Ishikawa (cell line): ENCODE measurements around the gene SCRT2.
A peak's percentile ranks its signal among the peaks of the same experiment; 100 is the strongest.

ENCODE experiments used
- CEBPB ChIP-seq: IDR thresholded peaks from 2 replicates; pipeline ENCODE4 v1.6.1; 2012
- CREB1 ChIP-seq: IDR thresholded peaks from 2 replicates; pipeline ENCODE4 v1.6.1; 2012; ENCODE audit warnings: low read depth
- EGR1 ChIP-seq: IDR thresholded peaks from 2 replicates; pipeline ENCODE4 v1.6.1; 2012
- EP300 ChIP-seq: IDR thresholded peaks from 2 replicates; pipeline ENCODE4 v1.6.1; 2012; ENCODE audit warnings: borderline replicate concordance
- FOXM1 ChIP-seq: IDR thresholded peaks from 2 replicates; pipeline ENCODE4 v1.6.1; 2012; ENCODE audit warnings: low read depth, borderline replicate concordance
- NFIC ChIP-seq: IDR thresholded peaks from 2 replicates; pipeline ENCODE4 v1.6.1; 2012
- RAD21 ChIP-seq: IDR thresholded peaks from 2 replicates; pipeline ENCODE4 v1.6.1; 2012; ENCODE audit warnings: low read depth
- REST ChIP-seq: IDR thresholded peaks from 2 replicates; pipeline ENCODE4 v1.6.1; 2012; ENCODE audit warnings: low read depth, mild to moderate bottlenecking
- TAF1 ChIP-seq: IDR thresholded peaks from 2 replicates; pipeline ENCODE4 v1.6.1; 2012; ENCODE audit warnings: low read depth, mild to moderate bottlenecking
- TCF12 ChIP-seq: IDR thresholded peaks from 2 replicates; pipeline ENCODE4 v1.6.1; 2012; ENCODE audit warnings: low read depth
- TEAD4 ChIP-seq: IDR thresholded peaks from 2 replicates; pipeline ENCODE4 v1.6.1; 2012
- USF1 ChIP-seq: IDR thresholded peaks from 2 replicates; pipeline ENCODE4 v1.6.1; 2012
- YY1 ChIP-seq: IDR thresholded peaks from 2 replicates; pipeline ENCODE4 v1.6.1; 2012; ENCODE audit warnings: low read depth
- ZBTB7A ChIP-seq: IDR thresholded peaks from 2 replicates; pipeline ENCODE4 v1.6.1; 2012; ENCODE audit warnings: low read depth
- TF ChIP-seq, protein P1 (sequence below): IDR thresholded peaks from 2 replicates; pipeline ENCODE4 v1.6.1; 2012

Gene SCRT2

DNA sequence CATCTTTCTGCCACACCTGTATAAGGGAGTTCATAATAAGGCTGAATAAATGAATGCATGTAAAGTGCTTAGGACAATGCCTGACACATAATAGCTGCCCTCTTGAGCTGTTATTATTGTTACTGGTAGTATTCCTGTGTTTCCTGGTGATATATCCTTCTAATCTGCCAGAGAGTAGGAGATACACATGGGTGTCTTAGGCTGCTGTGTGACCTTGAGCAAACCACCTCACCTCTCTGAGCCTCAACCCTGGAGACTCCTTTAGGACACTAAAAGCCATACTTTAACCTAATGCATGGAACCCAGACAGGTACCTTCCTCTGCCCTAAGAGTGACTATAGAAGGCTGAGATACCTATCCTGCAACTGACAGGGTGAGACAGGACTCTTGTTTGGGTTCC lies 7.6 kb downstream of the SCRT2 start:
- TF ChIP-seq ZBTB7A = no peak
- no peak for TF ChIP-seq CEBPB
- no peak for TF ChIP-seq RAD21
- TF ChIP-seq TCF12 = no peak
- no peak for TF ChIP-seq TAF1
- TF ChIP-seq EGR1 = no peak
- TF ChIP-seq EP300 = no peak
- TF ChIP-seq FOXM1 = no peak
- TF ChIP-seq, protein P1, sequence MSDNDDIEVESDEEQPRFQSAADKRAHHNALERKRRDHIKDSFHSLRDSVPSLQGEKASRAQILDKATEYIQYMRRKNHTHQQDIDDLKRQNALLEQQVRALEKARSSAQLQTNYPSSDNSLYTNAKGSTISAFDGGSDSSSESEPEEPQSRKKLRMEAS = no peak
- no peak for TF ChIP-seq REST
- TF ChIP-seq TEAD4 = no peak
- no peak for TF ChIP-seq USF1

DNA sequence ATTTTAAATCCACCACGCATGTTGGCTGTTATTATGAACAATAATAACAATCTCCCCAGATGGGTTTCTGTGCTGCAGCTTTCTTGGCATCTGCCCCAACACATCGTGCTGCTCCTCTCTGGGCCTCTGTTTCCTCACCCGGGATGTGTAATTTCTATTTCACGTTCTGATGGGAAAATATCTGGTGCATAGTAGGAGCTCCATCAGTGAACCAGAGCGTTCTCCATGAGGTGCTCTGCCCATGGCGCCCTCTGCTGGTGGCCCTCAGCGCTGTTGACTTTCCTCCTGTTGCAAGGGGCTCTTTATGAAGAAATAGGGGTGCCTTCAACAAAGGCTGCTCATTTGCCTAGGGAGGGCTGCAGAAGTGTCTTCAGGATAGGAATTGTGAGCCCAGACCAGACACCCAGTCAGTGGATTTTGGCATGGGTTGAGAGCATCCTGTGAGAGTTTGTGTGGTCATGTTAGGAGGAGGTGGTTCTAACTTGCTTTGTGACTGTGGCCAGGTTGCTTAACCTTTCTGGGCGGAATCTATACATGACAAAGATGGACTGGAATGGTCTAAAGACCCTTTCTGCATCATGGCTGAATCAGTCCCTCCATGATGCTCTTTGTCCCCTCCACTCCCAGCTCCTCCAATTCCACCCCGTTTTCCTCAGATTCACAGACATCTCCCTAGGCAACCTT lies 8.1 kb downstream of the SCRT2 start:
- TF ChIP-seq RAD21 = peak; percentile 51; the same call in 1 of the 2 replicates
- TF ChIP-seq FOXM1 = no peak
- no peak for TF ChIP-seq ZBTB7A
- no peak for TF ChIP-seq EGR1

GRCh38 chr20:666877-667276 lies 8.7 kb downstream of the SCRT2 start:
- TF ChIP-seq TCF12 = no peak
- no peak for TF ChIP-seq REST
- TF ChIP-seq EGR1 = no peak
- TF ChIP-seq YY1 = no peak

GRCh38 chr20:665276-665675 lies 10.3 kb downstream of the SCRT2 start:
- TF ChIP-seq FOXM1 = no peak
- TF ChIP-seq RAD21 = no peak
- TF ChIP-seq EGR1 = no peak
- no peak for TF ChIP-seq USF1
- TF ChIP-seq CEBPB = no peak
- TF ChIP-seq TAF1 = no peak
- TF ChIP-seq YY1 = no peak
- TF ChIP-seq, protein P1 = no peak
- no peak for TF ChIP-seq NFIC
- TF ChIP-seq CREB1 = no peak

- TF ChIP-seq ZBTB7A (no peak), YY1 (no peak), EP300 (no peak), RAD21 (no peak), EGR1 (no peak), TCF12 (no peak), CREB1 (no peak), TEAD4 (no peak), REST (no peak), TAF1 (no peak), CEBPB (no peak), USF1 (no peak), NFIC (no peak), FOXM1 (no peak)
- TF ChIP-seq, protein P1 = no peak
Observed at GRCh38 chr20:664576-664975, 11.0 kb downstream of the SCRT2 start.
